ENCODE data around the gene SLC6A6.

DNA sequence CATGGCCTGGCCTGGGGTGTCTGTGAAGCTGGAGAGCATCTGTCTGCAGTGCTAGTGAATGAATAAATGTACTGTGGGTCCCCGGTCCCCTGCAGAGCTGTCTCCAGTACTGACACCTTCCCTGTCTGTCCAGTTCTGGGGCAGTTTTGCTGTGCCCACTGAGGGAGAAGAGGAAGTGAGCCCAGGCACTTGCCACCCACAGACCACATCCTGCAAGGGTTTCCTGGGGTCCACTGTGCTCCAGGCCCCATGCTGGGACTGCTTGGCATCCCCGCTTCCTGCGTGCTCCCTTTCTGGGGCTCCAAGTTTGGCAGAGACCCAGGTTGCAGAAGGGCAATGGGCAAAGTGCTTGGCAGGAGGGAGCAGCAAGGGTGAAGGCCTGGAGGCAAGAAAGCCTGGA is 4.9 kb upstream of the SLC6A6 start:
- TF ChIP-seq POLR2A (IDR thresholded peaks at IDR 0.05; ENCODE audit: low read depth, low read length) (no peak), POLR2AphosphoS5 (IDR thresholded peaks at IDR 0.05; ENCODE audit: low read depth, low read length) (no peak), TAF1 (IDR thresholded peaks at IDR 0.05; ENCODE audit: low read depth, low read length) (no peak)
